ENCODE results near the gene GRID1.

- TF ChIP-seq CTCF (IDR thresholded peaks at IDR 0.05): no peak
- no peak for TF ChIP-seq POLR2A (IDR thresholded peaks at IDR 0.05)
Observed at GRCh38 chr10:86179153-86179524, 187.5 kb downstream of the GRID1 start.
